B cell (primary cell): ENCODE results near the gene FASTKD2. TPM values are rescaled to one million over a fixed set of nuclear protein-coding genes. Genes with fewer than 3 reads are reported as not detected.

Experiments
- ATAC-seq: fragments of 200-7000 bp; cut with Tn5 transposase; one replicate; pipeline ENCODE4 v1.10.0; 2021; ENCODE audit warnings: low read depth, mild to moderate bottlenecking, moderate number of reproducible peaks, moderate library complexity
- CTCF ChIA-PET: fragments of 350-600 bp; sonication (Branson Sonifier 250); formaldehyde crosslinking; loops from one replicate; lab custom pipeline; 2021; ENCODE audit warnings: antibody characterized with exemption, inconsistent platforms; lab: Charles Lee
- POLR2A ChIA-PET: fragments of 350-600 bp; sonication (Branson Sonifier 250); formaldehyde crosslinking; loops from one replicate; lab custom pipeline; 2021; ENCODE audit warnings: antibody characterized with exemption; lab: Charles Lee
- DNase-seq: peaks from one replicate; pipeline ENCODE4 v3.0.0; 2013
- H2AFZ ChIP-seq: 2 replicates; pipeline ENCODE4 v1.6.1; 2012; ENCODE audit warnings: mild to moderate bottlenecking, low read depth, low read length; ENCODE audit not compliant: insufficient read depth, poor library complexity, severe bottlenecking
- H3K27ac ChIP-seq, 2 donors: 1 replicate in 1 of 2; 2 replicates in 1 of 2; pipeline ENCODE4 v1.5.1; 2012 to 2013; ENCODE audit warnings: low read length in 2 of 2, mild to moderate bottlenecking in 2 of 2, moderate library complexity in 1 of 2
- H3K27me3 ChIP-seq, 4 experiments: fragments of 200-600 bp in 1 of 4; sonication (generic) in 1 of 4; replicated peaks in 1 of 4; 1 replicate in 2 of 4; 2 replicates in 2 of 4; pipeline versions ENCODE4 v1.6.1 to v1.7.0; 2013 to 2016; ENCODE audit warnings: low read length in 3 of 4, mild to moderate bottlenecking in 2 of 4, mixed read lengths in 1 of 4, moderate library complexity in 1 of 4; ENCODE audit not compliant: insufficient read depth in 4 of 4, control insufficient read depth in 3 of 4; ENCODE audit errors: control extremely low read depth in 1 of 4
- H3K36me3 ChIP-seq, 2 experiments: replicated peaks in 1 of 2; 1 replicate in 1 of 2; 2 replicates in 1 of 2; pipeline versions ENCODE4 v1.6.1 to v1.7.1; 2013; ENCODE audit warnings: low read length in 1 of 2; ENCODE audit not compliant: insufficient read depth in 2 of 2, control insufficient read depth in 1 of 2; ENCODE audit errors: control extremely low read depth in 1 of 2, extremely low read depth in 1 of 2
- H3K4me1 ChIP-seq, 2 donors: fragments of 200-600 bp in 1 of 2; sonication (generic) in 1 of 2; 1 replicate in 1 of 2; 2 replicates in 1 of 2; pipeline versions ENCODE4 v1.5.1 to v1.6.1; 2013 to 2017; ENCODE audit warnings: low read length in 2 of 2; ENCODE audit not compliant: control insufficient read depth in 2 of 2, insufficient read depth in 2 of 2
- H3K4me2 ChIP-seq: replicated peaks from 2 replicates; pipeline ENCODE3; 2012; ENCODE audit warnings: mild to moderate bottlenecking, low read depth, low read length; ENCODE audit not compliant: poor library complexity, severe bottlenecking
- H3K4me3 ChIP-seq, 5 experiments: fragments of 200-600 bp in 1 of 5; sonication (generic) in 1 of 5; 1 replicate in 3 of 5; 2 replicates in 2 of 5; pipeline versions ENCODE4 v1.5.1 to v1.7.0; 2011 to 2016; ENCODE audit warnings: low read length in 4 of 5, mild to moderate bottlenecking in 4 of 5, low read depth in 2 of 5, control low read depth in 1 of 5, moderate library complexity in 1 of 5; ENCODE audit not compliant: insufficient read depth in 1 of 5; ENCODE audit errors: control extremely low read depth in 1 of 5, extremely low read depth in 1 of 5
- H3K79me2 ChIP-seq: fragments of 200-600 bp; sonication (generic); one replicate; pipeline ENCODE4 v1.6.0; 2016; ENCODE audit warnings: low read length; ENCODE audit not compliant: control insufficient read depth, insufficient read depth
- H3K9ac ChIP-seq: fragments of 200-600 bp; sonication (generic); 2 replicates; pipeline ENCODE4 v1.6.1; 2017; ENCODE audit warnings: mild to moderate bottlenecking, low read length, moderate library complexity
- H3K9me3 ChIP-seq, 3 donors: one replicate each; pipeline versions ENCODE4 v1.6.1 to v1.7.1; 2013; ENCODE audit warnings: low read length in 2 of 3; ENCODE audit not compliant: control insufficient read depth in 2 of 3, insufficient read depth in 1 of 3; ENCODE audit errors: control extremely low read depth in 1 of 3
- H4K20me1 ChIP-seq: 2 replicates; pipeline ENCODE4 v1.6.0; 2012; ENCODE audit warnings: mild to moderate bottlenecking, low read length; ENCODE audit not compliant: insufficient read depth, control insufficient read depth, poor library complexity, severe bottlenecking
- H3K27ac Mint-ChIP-seq: one replicate; pipeline ENCODE4 v1.8.0; 2021; ENCODE audit warnings: mixed read lengths
- H3K27me3 Mint-ChIP-seq: one replicate; pipeline ENCODE4 v1.8.0; 2021; ENCODE audit warnings: mixed read lengths
- H3K4me1 Mint-ChIP-seq: one replicate; pipeline ENCODE4 v1.8.0; 2021; ENCODE audit warnings: mixed read lengths
- H3K4me3 Mint-ChIP-seq: one replicate; pipeline ENCODE4 v1.8.0; 2021; ENCODE audit warnings: mixed read lengths
- H3K9me3 Mint-ChIP-seq: one replicate; pipeline ENCODE4 v1.8.0; 2022; ENCODE audit warnings: mixed read lengths; ENCODE audit not compliant: insufficient read depth
- EZH2 ChIP-seq: IDR thresholded peaks from 2 replicates; pipeline ENCODE4 v1.6.1; 2012; ENCODE audit warnings: borderline replicate concordance, low read depth, mild to moderate bottlenecking, moderate library complexity, low read length; ENCODE audit not compliant: insufficient read depth, poor library complexity, severe bottlenecking
- WGBS: methylation state at CpG from one replicate; pipeline ENCODE4 v1.1.5; 2013; ENCODE audit warnings: missing lambda C conversion rate; ENCODE audit not compliant: insufficient coverage; 5-methylcytosine and 5-hydroxymethylcytosine counted together
- intact Hi-C: fragments of 100-400 bp; cut with micrococcal nuclease; formaldehyde crosslinking; loops from one replicate; pipeline ENCODE4 v1.10.0; 2022
- polyA plus RNA-seq: library from polyadenylated mRNA; depleted of rRNA; stranded (reverse); fragments of >200 nt; gene quantifications from 2 replicates; pipeline ENCODE4 v1.2.3, GENCODE V29; 2012
- total RNA-seq, 2 donors: library from RNA; stranded (reverse); fragments of 120-200 nt in 1 of 2; gene quantifications; 1 replicate in 1 of 2; 2 replicates in 1 of 2; pipeline versions ENCODE4 v1.2.3 to v1.2.4, GENCODE V29; 2013 to 2022
- TF ChIP-seq, protein P1 (sequence below): fragments of 200-600 bp; IDR thresholded peaks from one replicate; pipeline ENCODE4 v1.8.0; 2022; ENCODE audit warnings: antibody characterized with exemption, mild to moderate bottlenecking

Gene FASTKD2
- total and polyA plus RNA-seq, 2 donors (not counting 1 experiment from before 2014, with no cell fraction given): 16.0 to 20.6 TPM

DNA sequence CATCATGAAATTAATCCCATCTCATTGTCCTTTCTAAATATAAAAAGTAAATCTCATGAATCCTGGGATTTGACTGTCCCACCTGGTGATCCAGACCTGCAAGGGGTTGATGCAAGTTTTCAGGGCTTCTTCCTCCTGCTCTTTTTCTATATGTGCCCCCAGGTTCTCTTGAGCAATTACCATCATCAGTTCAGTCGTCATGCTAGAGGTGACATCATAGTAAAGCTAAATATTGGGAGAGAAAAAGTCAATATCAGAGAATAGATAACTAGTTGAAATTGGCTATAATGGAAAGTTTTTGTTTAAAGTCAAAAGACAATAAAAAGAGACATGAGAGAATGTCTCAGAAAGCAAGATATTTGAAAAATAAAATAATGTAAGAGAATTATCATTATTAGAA lies 8.6 kb upstream of the FASTKD2 start:
- H3K9me3 ChIP-seq: no peaks in the 10 kb centered on the region
- H3K27ac ChIP-seq: no peak overlapping the region
- ChIA-PET CTCF (no interaction called here), POLR2A (no interaction called here)
- H3K4me3 Mint-ChIP-seq: no peak overlapping the region
- no peak overlapping the region for H2AFZ ChIP-seq
- H3K4me1 Mint-ChIP-seq: no peaks in the 10 kb centered on the region
- peaks cover 32% of the 10 kb centered on the region for H3K27me3 Mint-ChIP-seq
- DNase-seq (no peak), ATAC-seq (no peak)
- H3K36me3 ChIP-seq: no peaks in the 10 kb centered on the region
- intact Hi-C loops: no loop called here
- no peak overlapping the region for H3K4me3 ChIP-seq
- H3K27ac Mint-ChIP-seq: no peak overlapping the region
- H3K9ac ChIP-seq: no peak overlapping the region
- H3K9me3 Mint-ChIP-seq: peaks cover 4% of the 10 kb centered on the region
- WGBS: no CpG with 5 or more reads among the region's 1 CpG
- H3K4me2 ChIP-seq: no peak overlapping the region
- no peaks in the 10 kb centered on the region for H4K20me1 ChIP-seq
- no peaks in the 10 kb centered on the region for H3K79me2 ChIP-seq
- H3K4me1 ChIP-seq: no peaks in the 10 kb centered on the region
- TF ChIP-seq, protein P1, sequence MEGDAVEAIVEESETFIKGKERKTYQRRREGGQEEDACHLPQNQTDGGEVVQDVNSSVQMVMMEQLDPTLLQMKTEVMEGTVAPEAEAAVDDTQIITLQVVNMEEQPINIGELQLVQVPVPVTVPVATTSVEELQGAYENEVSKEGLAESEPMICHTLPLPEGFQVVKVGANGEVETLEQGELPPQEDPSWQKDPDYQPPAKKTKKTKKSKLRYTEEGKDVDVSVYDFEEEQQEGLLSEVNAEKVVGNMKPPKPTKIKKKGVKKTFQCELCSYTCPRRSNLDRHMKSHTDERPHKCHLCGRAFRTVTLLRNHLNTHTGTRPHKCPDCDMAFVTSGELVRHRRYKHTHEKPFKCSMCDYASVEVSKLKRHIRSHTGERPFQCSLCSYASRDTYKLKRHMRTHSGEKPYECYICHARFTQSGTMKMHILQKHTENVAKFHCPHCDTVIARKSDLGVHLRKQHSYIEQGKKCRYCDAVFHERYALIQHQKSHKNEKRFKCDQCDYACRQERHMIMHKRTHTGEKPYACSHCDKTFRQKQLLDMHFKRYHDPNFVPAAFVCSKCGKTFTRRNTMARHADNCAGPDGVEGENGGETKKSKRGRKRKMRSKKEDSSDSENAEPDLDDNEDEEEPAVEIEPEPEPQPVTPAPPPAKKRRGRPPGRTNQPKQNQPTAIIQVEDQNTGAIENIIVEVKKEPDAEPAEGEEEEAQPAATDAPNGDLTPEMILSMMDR: no peak
- no peak for TF ChIP-seq EZH2
- H3K27me3 ChIP-seq: peaks cover 0 to 8% (median 5%) of the 10 kb centered on the region in 4 experiments

DNA sequence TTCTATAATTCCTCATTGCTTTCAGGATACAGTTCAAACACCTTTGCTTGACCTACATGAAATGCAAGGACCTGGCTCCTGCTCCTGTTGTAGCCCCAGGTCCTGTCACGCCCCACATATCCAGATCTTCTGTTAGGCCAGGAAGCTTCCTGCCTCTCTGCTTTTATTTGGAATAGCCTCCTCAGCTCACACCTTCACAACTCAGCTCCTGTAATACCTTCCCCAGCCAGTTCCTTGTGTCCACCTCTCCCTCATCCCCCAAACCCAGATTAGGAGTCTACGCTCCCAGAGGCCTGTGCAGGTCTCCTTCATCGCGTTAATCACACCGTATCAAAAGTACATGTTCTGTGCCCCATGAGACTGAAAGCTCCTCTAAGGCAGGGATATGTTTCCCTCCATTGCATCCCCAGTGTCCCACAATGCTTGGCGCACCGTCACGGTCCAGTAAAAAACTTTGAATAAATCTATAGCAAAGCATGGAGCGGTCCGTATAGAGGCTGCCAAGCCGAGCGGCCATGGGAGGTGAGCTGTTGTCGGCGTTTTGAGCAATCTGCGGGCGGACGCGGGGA lies 649 bp upstream of the FASTKD2 start:
- no peak for ATAC-seq
- H3K4me2 ChIP-seq: peak overlapping the region; percentile 74
- Mint-ChIP-seq H3K27ac (peak overlapping the region; percentile 97), H3K27me3 (no peaks in the 10 kb centered on the region), H3K9me3 (no peaks in the 10 kb centered on the region), H3K4me1 (peaks cover 32% of the 10 kb centered on the region), H3K4me3 (peak overlapping the region; percentile 99)
- ChIA-PET CTCF (interaction anchor here (0.9 to 2.1 kb wide), 3 partner anchors 18 to 861 kb away, joined by 3 to 4 read pairs (median 4); partner anchors contain the start of gene METTL21A), POLR2A (interaction anchor here (0.8 to 1.3 kb wide), 2 partner anchors 402 to 946 kb away, joined by 4 read pairs; partner anchors contain the start of genes CCNYL1 and KLF7)
- peak overlapping the region; percentile 96 for H2AFZ ChIP-seq
- peaks cover 0 to 17% (median 8%) of the 10 kb centered on the region in 4 experiments for H3K27me3 ChIP-seq
- TF ChIP-seq, protein P1: no peak
- no peak for TF ChIP-seq EZH2
- H3K79me2 ChIP-seq: peaks cover 46% of the 10 kb centered on the region
- H3K36me3 ChIP-seq: peaks cover 4 to 11% of the 10 kb centered on the region in 2 experiments
- no peaks in the 10 kb centered on the region for H3K9me3 ChIP-seq
- WGBS: 12% methylated on average over 18 of the region's 18 CpGs
- H3K4me1 ChIP-seq: peaks cover 14% of the 10 kb centered on the region in 2 donors
- peak overlapping the region; percentile 94 for H3K9ac ChIP-seq
- intact Hi-C loops: loop anchor here (1.0 to 10.0 kb wide), 6 partner anchors 402 to 1503 kb away; partner anchors contain the start of genes CCNYL1, CREB1, INO80D and PIKFYVE
- no peak for DNase-seq
- peak overlapping the region; percentile 77 to 92 for H3K27ac ChIP-seq
- H3K4me3 ChIP-seq: peak overlapping the region; percentile 63 to 96 (median 87)
- no peaks in the 10 kb centered on the region for H4K20me1 ChIP-seq
